K562 (cell line): Measurements from ENCODE around the gene RCBTB1. TPM values are rescaled to one million over a fixed set of nuclear protein-coding genes. Genes with fewer than 3 reads are reported as not detected.

Experiments used
- ATAC-seq: fragments of 200-7000 bp; cut with Tn5 transposase; 3 replicates; pipeline ENCODE4 v1.9.1; 2020; ENCODE audit warnings: moderate library complexity
- BruUV-seq: library from RNA; stranded (reverse); fragments of 400-500 nt; replicated peaks from 2 replicates; lab custom pipeline; 2021; lab: Mats Ljungman, UMichigan
- CTCF ChIA-PET: fragments of 300-600 bp; formaldehyde crosslinking; extraction: SDS; loops from one replicate; lab custom pipeline; 2021; ENCODE audit warnings: low intra/inter-chr PET ratio; lab: Yijun Ruan, JAX
- POLR2A ChIA-PET: fragments of 300-600, 350-650 bp; sonication (Branson Sonifier 250); formaldehyde crosslinking; extraction: SDS; loops from one replicate; lab custom pipeline; 2021; ENCODE audit warnings: antibody characterized with exemption, inconsistent platforms; lab: Yijun Ruan, JAX
- DNase-seq, 4 experiments: peaks; one replicate each; pipeline versions ENCODE4 v3.0.0 to v3.0.0-alpha.2; 2011 to 2018; ENCODE audit warnings: low spot score in 3 of 4, mixed read lengths in 3 of 4; ENCODE audit errors: extremely low read depth in 1 of 4
- FAIRE-seq: peaks from 2 replicates; lab custom pipeline; 2011; peaks lifted over from hg19 to GRCh38; lab: Jason Lieb, UNC
- H2AFZ ChIP-seq: 2 replicates; pipeline ENCODE4 v1.6.0; 2011; ENCODE audit warnings: low read depth, low read length, control low read depth, inconsistent platforms
- H3K27ac ChIP-seq: fragments of 200-600 bp; 3 replicates; pipeline ENCODE4 v1.8.0; 2011; ENCODE audit warnings: low read depth, mild to moderate bottlenecking, control low read depth, inconsistent platforms, low read length, moderate library complexity, mixed read lengths; ENCODE audit errors: extremely low read depth
- H3K27me3 ChIP-seq, 2 experiments: fragments of 300-600 bp in 1 of 2; 2 replicates in 1 of 2; 3 replicates in 1 of 2; pipeline versions ENCODE4 v1.6.0 to v1.8.0; 2011; ENCODE audit warnings: inconsistent platforms in 2 of 2, low read length in 2 of 2, mild to moderate bottlenecking in 1 of 2, mixed read lengths in 1 of 2, moderate library complexity in 1 of 2; ENCODE audit not compliant: control insufficient read depth in 2 of 2, insufficient read depth in 2 of 2
- H3K36me3 ChIP-seq: fragments of 300-600 bp; 3 replicates; pipeline ENCODE4 v1.8.0; 2011; ENCODE audit warnings: mild to moderate bottlenecking, low read length, inconsistent platforms; ENCODE audit not compliant: control insufficient read depth, insufficient read depth
- H3K4me1 ChIP-seq, 2 experiments: fragments of 200-600 bp in 1 of 2; replicated peaks in 1 of 2; 2 replicates in 1 of 2; 3 replicates in 1 of 2; pipeline versions ENCODE4 v1.5.1 to v1.8.0; 2011; ENCODE audit warnings: inconsistent platforms in 2 of 2, low read length in 2 of 2, mild to moderate bottlenecking in 1 of 2, mixed read lengths in 1 of 2, moderate library complexity in 1 of 2; ENCODE audit not compliant: control insufficient read depth in 2 of 2, insufficient read depth in 2 of 2
- H3K4me2 ChIP-seq: 2 replicates; pipeline ENCODE4 v1.6.1; 2011; ENCODE audit warnings: low read length, control low read depth, inconsistent platforms, mixed read lengths; ENCODE audit not compliant: insufficient read depth
- H3K4me3 ChIP-seq: fragments of 200-600 bp; sonication (generic), shearing (Covaris generic); 2 replicates; pipeline ENCODE4 v1.5.1; 2016; ENCODE audit warnings: control low read depth, inconsistent platforms
- H3K79me2 ChIP-seq: fragments of 200-600 bp; 3 replicates; pipeline ENCODE4 v1.8.0; 2011; ENCODE audit warnings: low read length, inconsistent platforms; ENCODE audit not compliant: control insufficient read depth, insufficient read depth
- H3K9ac ChIP-seq, 2 experiments: 2 replicates each; pipeline versions ENCODE4 v1.6.0 to v1.6.1; 2011; ENCODE audit warnings: low read depth in 2 of 2, low read length in 2 of 2, control low read depth in 1 of 2, inconsistent platforms in 1 of 2, mild to moderate bottlenecking in 1 of 2, mixed read lengths in 1 of 2; ENCODE audit not compliant: insufficient read depth in 1 of 2
- H3K9me1 ChIP-seq: one replicate; pipeline ENCODE4 v1.6.0; 2011; ENCODE audit warnings: inconsistent platforms, mild to moderate bottlenecking, low read length, moderate library complexity; ENCODE audit not compliant: control insufficient read depth, insufficient read depth
- H3K9me3 ChIP-seq: replicated peaks from 2 replicates; pipeline ENCODE4 v1.5.1; 2011; ENCODE audit warnings: low read depth, low read length, inconsistent platforms; ENCODE audit not compliant: control insufficient read depth, insufficient read depth
- H4K20me1 ChIP-seq: replicated peaks from 2 replicates; pipeline ENCODE4 v1.6.1; 2011; ENCODE audit warnings: low read length, inconsistent platforms, mixed read lengths; ENCODE audit not compliant: control insufficient read depth, insufficient read depth
- CBX2 ChIP-seq: fragments of 200-600 bp; sonication (generic); IDR thresholded peaks from one replicate; pipeline ENCODE4 v1.6.1; 2012; ENCODE audit warnings: mild to moderate bottlenecking, low read length, inconsistent platforms; ENCODE audit not compliant: insufficient read depth, poor library complexity, severe bottlenecking
- CC2D1A ChIP-seq: fragments of 450-650 bp; IDR thresholded peaks from 2 replicates; pipeline ENCODE4 v1.6.1; 2017; ENCODE audit warnings: mild to moderate bottlenecking
- CSDE1 ChIP-seq, 2 experiments: fragments of 450-650 bp; IDR thresholded peaks; 2 replicates each; pipeline ENCODE4 v1.6.1; 2016; ENCODE audit warnings: mild to moderate bottlenecking in 1 of 2
- ETV6 ChIP-seq, 3 experiments: fragments of 150-350 bp in 1 of 3; sonication (generic) in 1 of 3; formaldehyde crosslinking in 1 of 3; IDR thresholded peaks; 2 replicates each; pipeline versions ENCODE4 v1.6.1 to v1.8.0; 2014 to 2022; ENCODE audit warnings: borderline replicate concordance in 2 of 3, low read depth in 2 of 3, antibody characterized with exemption in 1 of 3, low read length in 1 of 3, mild to moderate bottlenecking in 1 of 3, missing genetic modification reagents in 1 of 3
- HLTF ChIP-seq: fragments of 450-650 bp; IDR thresholded peaks from 2 replicates; pipeline ENCODE4 v1.6.1; 2016
- MEF2A ChIP-seq: IDR thresholded peaks from 2 replicates; pipeline ENCODE4 v1.6.1; 2011; ENCODE audit warnings: low read depth, mild to moderate bottlenecking, low read length, moderate library complexity; ENCODE audit not compliant: control insufficient read depth
- MIER1 ChIP-seq: fragments of 450-650 bp; IDR thresholded peaks from 2 replicates; pipeline ENCODE4 v1.6.1; 2016; ENCODE audit warnings: antibody characterized with exemption, mild to moderate bottlenecking, low read depth
- MTF1 ChIP-seq: fragments of 250-450 bp; sonication (Bioruptor Pico); IDR thresholded peaks from 2 replicates; pipeline ENCODE4 v1.9.0; 2021; ENCODE audit warnings: moderate library complexity, mild to moderate bottlenecking, inconsistent platforms, borderline replicate concordance
- NFATC3 ChIP-seq: fragments of 450-650 bp; IDR thresholded peaks from 2 replicates; pipeline ENCODE4 v1.6.1; 2017; ENCODE audit warnings: mild to moderate bottlenecking
- NKRF ChIP-seq: fragments of 450-650 bp; IDR thresholded peaks from 2 replicates; pipeline ENCODE4 v1.6.1; 2016; ENCODE audit warnings: borderline replicate concordance
- RHOXF2B ChIP-seq: fragments of 250-450 bp; sonication (Bioruptor Pico); conservative IDR thresholded peaks from 2 replicates; pipeline ENCODE4 v1.5.1; 2021
- TAL1 ChIP-seq: fragments of 450-650 bp; IDR thresholded peaks from 2 replicates; pipeline ENCODE4 v1.6.1; 2016; ENCODE audit warnings: mild to moderate bottlenecking
- TSHZ1 ChIP-seq: fragments of 250-450 bp; sonication (Bioruptor Pico); IDR thresholded peaks from 2 replicates; pipeline ENCODE4 v1.4.0; 2020; ENCODE audit warnings: mild to moderate bottlenecking, moderate library complexity
- ZNF280A ChIP-seq: fragments of 450-650 bp; IDR thresholded peaks from 2 replicates; pipeline ENCODE4 v1.6.1; 2018; ENCODE audit warnings: mild to moderate bottlenecking, low read depth; ENCODE audit not compliant: partially characterized antibody
- ZNF589 ChIP-seq: fragments of 200-800 bp; sonication (Bioruptor generic); IDR thresholded peaks from 2 replicates; pipeline ENCODE4 v1.6.1; 2016; ENCODE audit warnings: low read depth, missing genetic modification characterization, missing compliant biosample characterization
- ZNF707 ChIP-seq: fragments of 250-450 bp; sonication (Bioruptor Pico); conservative IDR thresholded peaks from 2 replicates; pipeline ENCODE4 v1.8.0; 2022; ENCODE audit warnings: inconsistent platforms, mild to moderate bottlenecking, moderate library complexity
- ZNF830 ChIP-seq: fragments of 250-450 bp; sonication (Bioruptor Pico); IDR thresholded peaks from 2 replicates; pipeline ENCODE4 v1.5.0; 2021; ENCODE audit warnings: mild to moderate bottlenecking
- WGBS: fragments of 100-300 bp; shearing (Covaris generic); methylation state at CpG from one replicate; pipeline ENCODE4 v1.1.6; 2016; ENCODE audit warnings: low coverage, mixed read lengths; ENCODE audit not compliant: insufficient coverage; ENCODE audit errors: missing lambda C conversion rate; 5-methylcytosine and 5-hydroxymethylcytosine counted together
- in situ Hi-C: fragments of 300-500 bp; cut with MboI; formaldehyde crosslinking; loops from 4 replicates; pipeline ENCODE4 v1.15.0; 2018; ENCODE audit warnings: inconsistent platforms, mixed read lengths
- intact Hi-C: fragments of 100-400 bp; cut with micrococcal nuclease; formaldehyde crosslinking; loops from 2 replicates; pipeline ENCODE4 v1.14.2; 2022
- polyA plus RNA-seq, 8 experiments: library from polyadenylated mRNA; depleted of rRNA in 4 of 8; stranded (reverse) in 5 of 8; unstranded in 3 of 8; fragments of >200 nt; fragmentation: Nextera tagmentation in 2 of 8; fragmentation: Illumina TruSeq in 1 of 8; extraction: Ambion mirVana in 2 of 8; extraction: Trizol in 1 of 8; gene quantifications; 2 replicates each; pipeline versions ENCODE4 v1.2.1 to v1.2.3, GENCODE V29; 2011 to 2014; ENCODE audit warnings: inconsistent platforms in 1 of 8, missing spikeins in 1 of 8
- total RNA-seq, 7 experiments: library from RNA; depleted of rRNA in 6 of 7; stranded (reverse); fragments of >200 nt in 6 of 7; fragmentation: Illumina TruSeq in 2 of 7; extraction: Trizol in 2 of 7; gene quantifications; 2 replicates each; pipeline versions ENCODE4 v1.2.1 to v1.2.3, GENCODE V29; 2011 to 2021; ENCODE audit warnings: low replicate concordance in 1 of 7

Gene RCBTB1
- total and polyA plus RNA-seq, 9 of the 15 experiments (the other 6 are each of a cell fraction or from before 2014, with no cell fraction given), result 4.0 to 11.3 (median 8.4) TPM

- intact Hi-C loops, result no loop called here
- ATAC-seq, result no peak
- ChIA-PET POLR2A (interaction anchor here (1.1 to 2.1 kb wide), 2 partner anchors 12 to 14 kb away, joined by 4 to 8 read pairs; no protein-coding TSS in a partner anchor), CTCF (no interaction called here)
- H4K20me1 ChIP-seq, result no peaks in the 10 kb centered on the region
- H3K27ac ChIP-seq, result no peak overlapping the region
- H3K9ac ChIP-seq, result no peak overlapping the region
- no TSS peak for BruUV-seq
- TF ChIP-seq CSDE1 (IDR thresholded peaks at IDR 0.05) (no peak), ZNF707 (CRISPR knock-in tag) (no peak), ETV6 (IDR thresholded peaks at IDR 0.05; ENCODE audit: borderline replicate concordance in 1 of 2, low read depth in 2 of 2, low read length in 1 of 2) (no peak), ETV6 (CRISPR knock-in tag; IDR thresholded peaks at IDR 0.05; ENCODE audit: borderline replicate concordance) (no peak), ZNF589 (CRISPR knock-in tag) (no peak), NKRF (no peak), TAL1 (no peak), MTF1 (CRISPR knock-in tag) (no peak), RHOXF2B (CRISPR knock-in tag) (no peak), NFATC3 (no peak), TSHZ1 (no peak), MEF2A (no peak), CBX2 (no peak), MIER1 (no peak), CC2D1A (no peak), HLTF (no peak), ZNF830 (CRISPR knock-in tag) (no peak), ZNF280A (no peak)
- TF ChIP-seq, all 486 proteins: peak for 0
- WGBS, result 41% methylated on average over 1 of the region's 1 CpG
- H3K27me3 ChIP-seq, result no peaks in the 10 kb centered on the region
- FAIRE-seq (no peak), DNase-seq (no peak)
- no peak overlapping the region for H3K4me2 ChIP-seq
- no peak overlapping the region for H2AFZ ChIP-seq
- H3K4me1 ChIP-seq, result peaks cover 0 to 2% of the 10 kb centered on the region in 2 experiments; a peak in 2 of 5 replicates
- H3K79me2 ChIP-seq, result no peaks in the 10 kb centered on the region
- no peaks in the 10 kb centered on the region for H3K9me3 ChIP-seq
- H3K9me1 ChIP-seq, result no peaks in the 10 kb centered on the region
- H3K36me3 ChIP-seq, result no peaks in the 10 kb centered on the region
- in situ Hi-C loops, result no loop called here
- no peak overlapping the region for H3K4me3 ChIP-seq
These were observed 16.6 kb upstream of the RCBTB1 start for GRCh38 chr13:49602005-49602404.
